GM18519 (cell line): ENCODE measurements around the gene DEDD2.

Experiments
- ATAC-seq: cut with Tn5 transposase; IDR thresholded peaks from one replicate; pipeline ENCODE4 v1.9.1; 2021; ENCODE audit warnings: mild to moderate bottlenecking, moderate library complexity; ENCODE audit not compliant: unreplicated experiment, low FRiP score

Gene DEDD2

DNA sequence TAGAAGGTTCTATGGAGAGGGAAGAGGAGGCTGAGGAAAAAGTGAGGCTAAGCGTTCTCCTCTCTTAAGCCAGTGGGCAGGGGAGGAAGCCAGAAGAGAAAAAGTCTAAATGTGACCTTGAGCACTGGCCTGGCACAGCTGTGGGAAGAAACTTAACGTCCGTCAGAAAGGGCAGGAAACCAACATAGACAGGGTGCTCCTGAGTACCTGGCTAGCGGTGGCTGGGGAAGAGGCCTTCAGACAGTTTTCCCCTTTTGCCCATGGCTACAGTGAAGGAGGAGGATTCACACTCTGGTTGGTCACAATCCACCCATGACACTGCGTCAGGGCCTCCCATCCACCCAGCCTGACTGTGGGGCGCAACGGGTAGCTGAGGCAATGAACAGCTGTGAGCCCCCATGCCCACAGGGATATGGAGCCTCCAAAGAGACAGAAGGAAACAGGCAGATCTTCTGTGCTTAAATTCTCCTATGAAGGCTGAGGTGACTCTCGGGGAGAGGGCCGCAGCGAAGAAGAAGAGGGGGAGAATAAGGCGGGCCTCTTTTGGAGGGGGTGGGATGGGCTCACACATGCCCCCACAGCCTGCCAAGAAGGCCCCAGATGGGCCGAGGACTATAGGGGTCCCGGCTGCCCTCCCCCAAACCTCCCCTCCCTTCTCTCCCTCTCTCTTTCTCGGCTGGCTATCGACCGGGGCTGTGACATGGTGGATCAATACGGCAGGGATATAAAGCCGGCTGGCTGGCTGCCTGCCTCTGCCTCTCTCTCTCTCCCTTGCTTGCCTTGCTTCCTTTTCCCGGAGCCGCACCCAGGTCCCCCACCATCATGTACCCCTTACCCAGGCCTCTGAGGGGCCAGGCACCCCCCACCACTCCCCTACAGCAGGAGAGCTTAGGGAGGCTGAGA lies 65.4 kb downstream of the DEDD2 start:
- no peak for ATAC-seq

DNA sequence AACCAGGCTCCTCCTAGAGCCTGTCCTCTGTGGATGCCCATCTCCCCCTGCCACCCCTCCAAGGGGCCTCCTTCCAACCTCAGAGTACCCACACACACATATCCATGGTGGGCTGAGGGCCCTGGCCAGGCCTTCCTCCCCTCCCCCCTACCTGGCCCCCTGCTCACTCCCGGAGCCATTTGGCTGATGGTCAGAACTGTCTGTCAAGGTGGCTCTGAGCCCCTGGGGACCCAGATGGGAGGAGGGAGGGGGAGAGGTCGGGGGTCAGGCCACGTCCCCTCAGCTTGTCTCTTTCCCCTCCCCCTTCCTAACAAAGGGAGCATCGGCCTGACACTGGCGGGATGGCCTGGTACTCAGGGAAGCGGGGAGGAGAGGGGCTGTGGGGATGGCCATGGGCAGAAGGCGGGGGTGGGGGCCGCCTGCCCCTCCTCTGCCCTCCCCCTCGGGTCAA lies 66.5 kb downstream of the DEDD2 start:
- ATAC-seq: no peak

DNA sequence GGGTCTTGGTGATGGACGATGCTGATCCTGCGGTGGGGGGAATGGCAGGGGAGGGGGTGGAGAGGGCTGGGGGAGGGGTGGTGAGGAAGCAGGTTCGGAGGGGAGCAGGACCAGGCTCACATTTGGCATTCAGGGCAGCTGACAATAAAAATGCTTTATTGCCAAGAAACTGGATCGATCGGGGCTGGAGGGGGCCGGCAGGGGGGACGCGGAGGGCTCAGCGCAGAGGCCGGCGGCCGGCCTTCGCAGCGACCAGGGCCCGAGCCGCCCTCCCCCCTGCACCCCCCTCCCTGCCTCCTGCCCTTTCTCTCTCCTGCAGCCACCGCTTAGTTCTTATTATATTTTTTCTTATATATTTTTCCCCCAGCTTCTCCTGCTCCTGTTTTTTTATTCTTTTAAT lies 67.1 kb downstream of the DEDD2 start:
- ATAC-seq: no peak

DNA sequence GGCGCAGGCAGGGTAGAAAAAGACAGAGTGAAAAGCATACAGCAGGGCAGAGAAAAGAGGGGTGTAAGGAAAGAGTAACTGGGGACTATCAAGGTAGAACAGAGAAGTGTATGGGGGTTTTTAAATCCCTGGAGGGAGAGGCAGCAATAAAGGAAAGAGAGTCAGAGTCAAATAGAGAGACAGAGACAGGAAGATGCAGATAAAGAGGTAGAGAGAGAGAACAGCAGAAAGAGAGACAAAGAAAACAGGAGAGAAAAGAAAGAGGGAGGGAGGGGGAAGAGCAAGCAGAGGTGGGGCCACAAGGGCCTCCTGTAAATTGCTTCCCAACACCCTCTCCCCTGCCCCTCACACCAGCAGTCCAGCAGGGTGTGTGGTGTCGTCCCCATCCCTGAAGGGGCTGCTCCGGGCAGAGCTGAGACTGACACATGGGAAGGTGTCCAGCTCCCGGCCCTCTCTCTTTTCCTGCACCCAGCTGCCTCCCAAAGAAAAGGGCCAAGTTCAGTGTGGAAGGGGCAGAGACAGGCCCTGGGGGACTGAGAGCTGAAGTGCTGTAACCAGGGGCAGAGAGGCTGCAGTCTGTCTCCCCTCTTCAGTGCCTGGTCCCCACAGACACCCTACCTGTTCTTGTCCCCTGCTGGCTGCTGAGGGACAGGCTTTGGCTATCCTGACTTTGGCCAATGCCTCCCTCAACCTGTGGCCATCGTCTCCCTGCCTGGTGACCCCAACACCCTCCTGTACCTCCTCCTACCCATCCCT lies 67.9 kb downstream of the DEDD2 start:
- ATAC-seq: no peak
